ENCODE results near the gene CRB2. TPM values are rescaled to one million over a fixed set of nuclear protein-coding genes. Genes with fewer than 3 reads are reported as not detected.
"Not testable (repeated sequence)": the region's sequence is repeated elsewhere in the genome, so short reads cannot be mapped to it uniquely, and the experiment has no call there.

Gene CRB2
- total and polyA plus RNA-seq, 2 of the 13 experiments (the other 11 are each of a cell fraction or from before 2014, with no cell fraction given) = 0.01 to 0.29 TPM

GRCh38 chr9:123398938-123399337, 42.9 kb downstream of the CRB2 start:
- H2AFZ ChIP-seq (ENCODE audit: low read length); intact Hi-C loops (cut with micrococcal nuclease; ENCODE audit: unreplicated experiment); H3K9ac ChIP-seq (ENCODE audit: insufficient read depth, low read depth, low read length); ATAC-seq; H3K27ac ChIP-seq (ENCODE audit: extremely low read length, insufficient read depth, low read length); H3K4me1 ChIP-seq (ENCODE audit: insufficient read depth, low read length); H3K27me3 ChIP-seq (ENCODE audit: control insufficient read depth in 1 of 2, insufficient read depth in 2 of 2, low read length in 2 of 2); in situ Hi-C loops (cut with HindIII; ENCODE audit: extremely low pct_ligation_motif_present, low pct_unique_long_range_greater_than_20kb); H3K4me3 ChIP-seq (replicated peaks in 1 of 3; ENCODE audit: insufficient read depth in 1 of 3, low read depth in 2 of 3, low read length in 3 of 3); H4K20me1 ChIP-seq (ENCODE audit: insufficient read depth, low read length); H3K9me3 ChIP-seq (ENCODE audit: low read length); FAIRE-seq; BruUV-seq (replicated peaks); DNase-seq (ENCODE audit: low spot score); H3K79me2 ChIP-seq (ENCODE audit: insufficient read depth, low read length); H3K36me3 ChIP-seq (replicated peaks in 1 of 2; ENCODE audit: control insufficient read depth in 1 of 2, insufficient read depth in 2 of 2, low read length in 2 of 2); POLR2A ChIA-PET; H3K4me2 ChIP-seq (ENCODE audit: low read depth, low read length): not testable (repeated sequence)
- CTCF ChIA-PET (ENCODE audit: low intra/inter-chr PET ratio, low total read pairs) = interaction anchor here (0.8 kb wide), 1 partner anchor 44 kb away, joined by 4 read pairs; no protein-coding TSS in a partner anchor
- peak; percentile 42; the same call in 1 of the 2 replicates for TF ChIP-seq ZNF629 (CRISPR knock-in tag; conservative IDR thresholded peaks at IDR 0.05)
- WGBS (ENCODE audit: low lambda C conversion rate) = 96% methylated on average over 7 of the region's 14 CpGs

- H3K9ac ChIP-seq (ENCODE audit: insufficient read depth, low read depth, low read length) = no peak overlapping the region
- no peak overlapping the region for H3K4me2 ChIP-seq (ENCODE audit: low read depth, low read length)
- no TSS peak for BruUV-seq (replicated peaks)
- ChIA-PET CTCF (ENCODE audit: low intra/inter-chr PET ratio, low total read pairs) (interaction anchor here (0.8 kb wide), 1 partner anchor 45 kb away, joined by 4 read pairs; no protein-coding TSS in a partner anchor), POLR2A (no interaction called here)
- intact Hi-C loops (cut with micrococcal nuclease; ENCODE audit: unreplicated experiment) = loop anchor here (5.0 kb wide), 1 partner anchor 67 kb away; no protein-coding TSS in a partner anchor
- no peaks in the 10 kb centered on the region for H3K79me2 ChIP-seq (ENCODE audit: insufficient read depth, low read length)
- no peak overlapping the region for H3K4me3 ChIP-seq (replicated peaks in 1 of 3; ENCODE audit: insufficient read depth in 1 of 3, low read depth in 2 of 3, low read length in 3 of 3)
- in situ Hi-C loops (cut with HindIII; ENCODE audit: extremely low pct_ligation_motif_present, low pct_unique_long_range_greater_than_20kb) = loop anchor here (10.0 to 25.0 kb wide), 2 partner anchors 105 to 637 kb away; no protein-coding TSS in a partner anchor
- WGBS (ENCODE audit: low lambda C conversion rate) = 99% methylated on average over 7 of the region's 11 CpGs
- H2AFZ ChIP-seq (ENCODE audit: low read length) = no peak overlapping the region
- H3K4me1 ChIP-seq (ENCODE audit: insufficient read depth, low read length) = no peaks in the 10 kb centered on the region
- peaks cover 0 to 5% of the 10 kb centered on the region in 2 experiments; a peak in 3 of 5 replicates for H3K36me3 ChIP-seq (replicated peaks in 1 of 2; ENCODE audit: control insufficient read depth in 1 of 2, insufficient read depth in 2 of 2, low read length in 2 of 2)
- no peak for DNase-seq (ENCODE audit: low spot score)
- no peaks in the 10 kb centered on the region for H4K20me1 ChIP-seq (ENCODE audit: insufficient read depth, low read length)
- no peak for TF ChIP-seq ZNF7 (CRISPR knock-in tag; IDR thresholded peaks at IDR 0.05)
- peak; percentile 65 for TF ChIP-seq CTCF (CRISPR knock-in tag; IDR thresholded peaks at IDR 0.05)
- no peak for TF ChIP-seq ZNF556 (CRISPR knock-in tag; IDR thresholded peaks at IDR 0.05; ENCODE audit: borderline replicate concordance)
- TF ChIP-seq BRF2 (CRISPR knock-in tag; IDR thresholded peaks at IDR 0.05) = no peak
- no peak for TF ChIP-seq STAT5B (CRISPR knock-in tag; IDR thresholded peaks at IDR 0.05)
- H3K27ac ChIP-seq (ENCODE audit: extremely low read length, insufficient read depth, low read length) = no peak overlapping the region
- H3K9me3 ChIP-seq (ENCODE audit: low read length) = no peaks in the 10 kb centered on the region
- H3K27me3 ChIP-seq (ENCODE audit: control insufficient read depth in 1 of 2, insufficient read depth in 2 of 2, low read length in 2 of 2) = no peaks in the 10 kb centered on the region
- peak; percentile 56 for ATAC-seq
- FAIRE-seq = no peak
These were observed 43.9 kb downstream of the CRB2 start for GRCh38 chr9:123399803-123400378.
